A549 (cell line): ENCODE data around the gene PPP1R7. TPM values are rescaled to one million over a fixed set of nuclear protein-coding genes. Genes with fewer than 3 reads are reported as not detected.
A peak's percentile ranks its signal among the peaks of the same experiment; 100 is the strongest.

Experiments used
- ATAC-seq, 2 experiments: fragments of 200-7000 bp in 1 of 2; fragments of >200 bp in 1 of 2; cut with Nextera tagmentation in 1 of 2; cut with Tn5 transposase in 1 of 2; 3 replicates each; pipeline versions ENCODE4 v1.8.0 to v1.9.1; 2018 to 2020; ENCODE audit warnings: mild to moderate bottlenecking in 1 of 2, moderate library complexity in 1 of 2
- CTCF ChIA-PET: fragments of 300-600 bp; sonication (Branson Sonifier 250); formaldehyde crosslinking; extraction: SDS; loops from one replicate; lab custom pipeline; 2021; ENCODE audit warnings: antibody characterized with exemption, inconsistent platforms; lab: Yijun Ruan, JAX
- POLR2A ChIA-PET: fragments of 350-600 bp; formaldehyde crosslinking; extraction: SDS; loops from one replicate; lab custom pipeline; 2021; ENCODE audit warnings: antibody characterized with exemption, inconsistent platforms; lab: Yijun Ruan, JAX
- DNase-seq, 2 experiments: peaks; one replicate each; pipeline versions ENCODE4 v3.0.0 to v3.0.0-alpha.2; 2011 to 2016; ENCODE audit warnings: low read depth in 1 of 2, low spot score in 1 of 2
- FAIRE-seq: peaks from 2 replicates; lab custom pipeline; 2011; peaks lifted over from hg19 to GRCh38; lab: Jason Lieb, UNC
- H3K27ac ChIP-seq, 2 experiments: fragments of >200 bp; sonication (Bioruptor Twin); formaldehyde crosslinking; 3 replicates each; pipeline ENCODE4 v1.5.1; 2016 to 2017
- H3K4me1 ChIP-seq: fragments of >200 bp; sonication (Bioruptor Twin); formaldehyde crosslinking; 3 replicates; pipeline ENCODE4 v1.6.1; 2016
- H3K4me2 ChIP-seq: fragments of >200 bp; sonication (Bioruptor Twin); formaldehyde crosslinking; 3 replicates; pipeline ENCODE4 v1.6.1; 2016
- H3K4me3 ChIP-seq: fragments of >200 bp; sonication (Bioruptor Twin); formaldehyde crosslinking; 3 replicates; pipeline ENCODE4 v1.5.1; 2016
- H3K9me3 ChIP-seq: fragments of >200 bp; sonication (Bioruptor Twin); formaldehyde crosslinking; 3 replicates; pipeline ENCODE4 v1.6.1; 2016
- CBX2 ChIP-seq: fragments of 200-600 bp; sonication (generic); IDR thresholded peaks from 2 replicates; pipeline ENCODE4 v1.6.1; 2016; ENCODE audit warnings: low read depth, mild to moderate bottlenecking, borderline replicate concordance
- CBX8 ChIP-seq: fragments of 200-600 bp; sonication (generic); IDR thresholded peaks from 2 replicates; pipeline ENCODE4 v1.6.1; 2016
- JUN ChIP-seq, 2 experiments: fragments of >200 bp; sonication (Bioruptor Twin); formaldehyde crosslinking; IDR thresholded peaks; 2 replicates in 1 of 2; 3 replicates in 1 of 2; pipeline ENCODE4 v1.6.1; 2016 to 2017
- PHF8 ChIP-seq: fragments of 200-600 bp; sonication (generic); IDR thresholded peaks from 2 replicates; pipeline ENCODE4 v1.6.1; 2016; ENCODE audit warnings: low read depth, mild to moderate bottlenecking, antibody characterized with exemption, moderate library complexity, borderline replicate concordance
- WGBS: methylation state at CpG from one replicate; pipeline ENCODE4 v1.1.6; 2017; ENCODE audit errors: missing lambda C conversion rate; 5-methylcytosine and 5-hydroxymethylcytosine counted together
- polyA plus RNA-seq, 4 experiments: library from polyadenylated mRNA; depleted of rRNA in 3 of 4; stranded (reverse); fragments of >200 nt; fragmentation: RNase III in 1 of 4; extraction: RNeasy Plus Mini Kit Qiagen cat#74134 plus additional on column Dnase treatment in 1 of 4; gene quantifications; 2 replicates in 3 of 4; 3 replicates in 1 of 4; pipeline ENCODE4 v1.2.3, GENCODE V29; 2011 to 2017
- small RNA-seq, 6 experiments: library from RNA; depleted of rRNA; stranded (forward); fragments of <200 nt; gene quantifications; one replicate each; pipeline ENCODE3, GENCODE V24; 2012
- TF ChIP-seq, protein P1 (sequence below): fragments of >200 bp; sonication (Bioruptor Twin); formaldehyde crosslinking; IDR thresholded peaks from 3 replicates; pipeline ENCODE4 v1.6.1; 2016

The PPP1R7 gene
- polyA plus RNA-seq, 2 of the 4 experiments (the other 2 are of a cell fraction): 76.4 to 124 TPM

- peak; percentile 9 to 31; a peak in 3 of 6 replicates for ATAC-seq
- TF ChIP-seq, protein P1, sequence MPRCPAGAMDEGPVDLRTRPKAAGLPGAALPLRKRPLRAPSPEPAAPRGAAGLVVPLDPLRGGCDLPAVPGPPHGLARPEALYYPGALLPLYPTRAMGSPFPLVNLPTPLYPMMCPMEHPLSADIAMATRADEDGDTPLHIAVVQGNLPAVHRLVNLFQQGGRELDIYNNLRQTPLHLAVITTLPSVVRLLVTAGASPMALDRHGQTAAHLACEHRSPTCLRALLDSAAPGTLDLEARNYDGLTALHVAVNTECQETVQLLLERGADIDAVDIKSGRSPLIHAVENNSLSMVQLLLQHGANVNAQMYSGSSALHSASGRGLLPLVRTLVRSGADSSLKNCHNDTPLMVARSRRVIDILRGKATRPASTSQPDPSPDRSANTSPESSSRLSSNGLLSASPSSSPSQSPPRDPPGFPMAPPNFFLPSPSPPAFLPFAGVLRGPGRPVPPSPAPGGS: no peak
- TF ChIP-seq CBX8 (no peak), JUN (IDR thresholded peaks at IDR 0.05) (no peak), CBX2 (no peak), PHF8 (no peak)
- no peak overlapping the region for H3K4me3 ChIP-seq
- ChIA-PET CTCF (interaction anchor here (1.1 to 2.3 kb wide), 2 partner anchors 20 to 382 kb away, joined by 3 to 5 read pairs; no protein-coding TSS in a partner anchor), POLR2A (no interaction called here)
- no peak for DNase-seq
- no peaks in the 10 kb centered on the region for H3K9me3 ChIP-seq
- FAIRE-seq: no peak
- no peak overlapping the region for H3K4me2 ChIP-seq
- no peaks in the 10 kb centered on the region for H3K4me1 ChIP-seq
- 87% methylated on average over 13 of the region's 13 CpGs for WGBS
- no peak overlapping the region for H3K27ac ChIP-seq
Measured at GRCh38 chr2:241232736-241233575, 82.7 kb downstream of the PPP1R7 start.

Small RNA genes lying within 50 kb of the gene (small RNA-seq; reads per million reads assigned to genes)
- 0 reads per million in 6 experiments for gene AC005237.2

Other genes with a start within 250 kb of the PPP1R7 start
- gene CROCC2, start 244.1 kb upstream of the PPP1R7 start, polyA plus RNA-seq (2011; rRNA removed): not detected in 2 replicates
- not detected in 3 replicates for gene CROCC2, start 244.1 kb upstream of the PPP1R7 start, polyA plus RNA-seq (2017; fragmentation: RNase III; extraction: RNeasy Plus Mini Kit Qiagen cat#74134 plus additional on column Dnase treatment)
- 0.21 and 0.34 TPM in 2 replicates for gene SNED1, start 151.8 kb upstream of the PPP1R7 start, polyA plus RNA-seq (2011; rRNA removed)
- gene SNED1, start 151.8 kb upstream of the PPP1R7 start, polyA plus RNA-seq (2017; fragmentation: RNase III; extraction: RNeasy Plus Mini Kit Qiagen cat#74134 plus additional on column Dnase treatment): 0.13 to 0.21 TPM (median 0.15 TPM) in 3 replicates
- 41.5 and 44.9 TPM in 2 replicates for gene MTERF4, start 48.2 kb upstream of the PPP1R7 start, polyA plus RNA-seq (2011; rRNA removed)
- 39.9 to 51.5 TPM (median 47.1 TPM) in 3 replicates for gene MTERF4, start 48.2 kb upstream of the PPP1R7 start, polyA plus RNA-seq (2017; fragmentation: RNase III; extraction: RNeasy Plus Mini Kit Qiagen cat#74134 plus additional on column Dnase treatment)
- 7.4 and 10.3 TPM in 2 replicates for gene PASK, start 995 bp upstream of the PPP1R7 start, polyA plus RNA-seq (2011; rRNA removed)
- gene PASK, start 995 bp upstream of the PPP1R7 start, polyA plus RNA-seq (2017; fragmentation: RNase III; extraction: RNeasy Plus Mini Kit Qiagen cat#74134 plus additional on column Dnase treatment): 11.7 to 12.4 TPM (median 12.2 TPM) in 3 replicates
- gene ANO7, start 38.2 kb downstream of the PPP1R7 start, polyA plus RNA-seq (2011; rRNA removed): 0.92 and 1.3 TPM in 2 replicates
- 2.0 to 3.0 TPM (median 2.7 TPM) in 3 replicates for gene ANO7, start 38.2 kb downstream of the PPP1R7 start, polyA plus RNA-seq (2017; fragmentation: RNase III; extraction: RNeasy Plus Mini Kit Qiagen cat#74134 plus additional on column Dnase treatment)
- gene HDLBP, start 165.2 kb downstream of the PPP1R7 start, polyA plus RNA-seq (2011; rRNA removed): 292 and 330 TPM in 2 replicates
- gene HDLBP, start 165.2 kb downstream of the PPP1R7 start, polyA plus RNA-seq (2017; fragmentation: RNase III; extraction: RNeasy Plus Mini Kit Qiagen cat#74134 plus additional on column Dnase treatment): 237 to 256 TPM (median 248 TPM) in 3 replicates
- 660 and 762 TPM in 2 replicates for gene SEPTIN2, start 165.5 kb downstream of the PPP1R7 start, polyA plus RNA-seq (2011; rRNA removed)
- gene SEPTIN2, start 165.5 kb downstream of the PPP1R7 start, polyA plus RNA-seq (2017; fragmentation: RNase III; extraction: RNeasy Plus Mini Kit Qiagen cat#74134 plus additional on column Dnase treatment): 341 to 359 TPM (median 358 TPM) in 3 replicates
- gene FARP2, start 205.8 kb downstream of the PPP1R7 start, polyA plus RNA-seq (2011; rRNA removed): 29.1 and 34.9 TPM in 2 replicates
- gene FARP2, start 205.8 kb downstream of the PPP1R7 start, polyA plus RNA-seq (2017; fragmentation: RNase III; extraction: RNeasy Plus Mini Kit Qiagen cat#74134 plus additional on column Dnase treatment): 16.0 to 18.8 TPM (median 17.0 TPM) in 3 replicates